Activated CD4-positive, alpha-beta T cell treated with anti-CD3 and anti-CD28 coated beads for 48 hours (primary cell): ENCODE measurements around the gene SCFD2.
"Not testable (repeated sequence)": the region's sequence is repeated elsewhere in the genome, so short reads cannot be mapped to it uniquely, and the experiment has no call there.

Experiments
- DNase-seq: peaks from one replicate; pipeline ENCODE4 v3.0.0-alpha.2; 2020

The SCFD2 gene

DNA sequence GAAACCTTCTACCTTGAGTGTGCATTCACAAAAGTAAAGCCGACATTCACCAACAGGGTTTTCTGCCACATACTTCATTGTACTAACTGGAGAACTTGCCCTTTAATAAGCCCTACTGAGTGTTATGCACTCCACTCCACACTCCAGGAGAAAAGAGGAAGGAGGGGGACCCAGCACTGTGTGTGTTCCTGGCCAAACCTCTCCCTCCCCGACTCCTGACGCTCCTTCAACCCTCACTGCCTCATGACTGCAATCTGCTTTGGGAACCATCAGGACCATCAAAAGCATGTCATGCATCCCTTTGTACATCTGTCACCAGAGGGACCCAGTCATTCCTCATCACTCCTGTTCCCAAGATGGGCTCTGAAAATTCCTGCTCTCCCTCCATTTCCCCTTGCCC is 360.1 kb downstream of the SCFD2 start:
- DNase-seq, result no peak

DNA sequence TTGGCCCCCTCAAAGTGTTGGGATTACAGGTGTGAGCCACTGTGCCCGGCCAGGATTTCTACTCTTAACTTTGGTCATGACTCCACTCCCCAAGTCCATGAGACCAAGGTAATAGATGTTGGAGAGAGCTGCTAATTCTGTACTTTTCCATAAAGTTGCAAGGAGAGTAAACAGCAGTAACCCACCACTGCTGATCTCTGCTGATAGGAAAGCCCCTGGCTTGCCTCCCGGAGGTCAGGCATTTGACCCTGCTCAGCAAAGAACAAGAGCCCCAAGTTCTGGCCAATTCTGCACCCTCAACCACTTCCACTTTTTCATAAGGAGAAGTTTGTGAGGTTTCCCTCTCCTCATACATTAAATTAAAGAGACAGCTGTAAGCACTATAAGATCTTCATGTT is 360.7 kb downstream of the SCFD2 start:
- DNase-seq, result no peak

DNA sequence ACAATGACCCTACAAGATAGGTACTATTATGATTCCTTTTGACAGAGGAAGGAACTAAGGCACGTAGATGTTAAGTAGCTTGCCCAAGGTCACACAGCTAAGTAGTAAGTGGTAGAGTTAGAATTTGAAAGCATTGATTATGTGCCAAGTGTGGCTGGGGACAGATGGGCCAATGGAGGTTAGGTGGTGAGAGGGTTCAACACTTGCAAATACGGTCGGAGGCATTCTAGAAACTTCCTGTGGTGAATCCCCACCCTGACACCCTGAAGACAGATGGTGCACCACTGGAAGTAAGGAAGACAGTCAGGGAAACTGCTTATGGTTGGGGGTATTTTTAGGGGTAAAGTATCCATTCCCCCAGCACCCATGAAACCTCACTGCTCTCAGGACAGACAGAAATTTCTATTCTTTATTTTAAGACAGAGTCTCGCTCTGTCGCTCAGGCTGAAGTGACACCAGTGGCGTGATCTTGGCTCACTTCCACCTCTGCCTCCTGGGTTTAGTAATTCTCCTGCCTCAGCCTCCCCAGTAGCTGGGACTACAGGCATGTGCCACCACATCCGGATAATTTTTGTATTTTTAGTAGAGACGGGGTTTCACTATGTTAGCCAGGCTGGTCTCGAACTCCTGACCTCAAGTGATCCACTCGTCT is 361.2 kb downstream of the SCFD2 start:
- DNase-seq, result no peak

DNA sequence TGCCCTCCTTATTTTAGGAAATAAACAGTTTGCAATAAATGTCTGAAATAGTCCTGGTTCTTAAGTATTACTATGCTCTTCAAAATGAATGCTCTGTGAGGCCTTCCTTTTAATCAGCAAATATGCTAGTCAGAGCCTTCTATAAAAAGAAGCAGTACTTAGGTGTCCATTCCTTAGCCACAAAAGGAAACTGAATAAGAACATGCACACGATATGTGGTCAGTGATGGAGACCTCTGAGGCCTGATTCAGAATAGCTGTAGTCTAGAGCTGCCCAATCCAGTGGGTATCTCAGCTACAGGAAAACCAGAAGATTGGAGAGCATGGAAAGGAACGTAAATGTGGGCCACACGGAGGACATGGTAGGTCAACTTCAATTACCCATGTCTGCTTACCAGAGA is 361.9 kb downstream of the SCFD2 start:
- no peak for DNase-seq

DNA sequence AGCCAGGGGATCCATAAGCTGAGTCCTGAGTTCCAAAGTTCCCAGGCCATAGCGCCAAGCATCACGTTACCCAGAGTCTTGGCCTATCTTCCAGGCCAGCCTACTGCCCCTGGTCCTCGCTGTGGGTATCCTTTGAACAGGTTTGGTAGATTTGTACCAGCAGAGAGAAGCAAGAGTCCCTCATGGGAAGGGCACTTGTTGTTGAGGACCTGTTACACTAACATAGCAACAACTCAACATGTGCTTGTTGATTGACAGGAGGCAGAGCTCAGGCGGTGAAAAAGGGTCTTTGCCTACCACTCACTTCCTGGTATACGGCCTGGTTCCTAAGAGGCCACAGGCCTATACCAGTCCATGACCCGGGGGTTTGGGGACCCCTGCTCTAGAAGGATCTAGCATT is 365.3 kb downstream of the SCFD2 start:
- no peak for DNase-seq

DNA sequence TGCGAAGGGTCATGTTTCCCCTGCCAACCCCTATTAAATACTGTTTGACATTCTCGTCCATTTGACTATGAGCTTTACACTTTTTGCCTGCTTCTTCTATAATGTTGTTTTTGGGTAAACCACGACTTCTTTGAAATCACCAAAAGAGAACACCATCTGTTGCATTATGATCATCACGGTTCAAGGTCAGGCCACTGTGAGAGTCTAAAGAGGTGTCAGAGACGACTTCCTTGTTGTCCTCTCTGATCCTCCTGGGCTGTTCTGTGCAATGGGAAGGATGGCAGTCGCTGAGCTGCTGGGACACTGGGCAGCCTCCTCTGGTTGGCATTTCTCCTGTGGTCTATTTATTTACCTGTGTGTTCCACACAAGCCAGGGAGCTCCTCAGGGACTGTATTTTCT is 366.2 kb downstream of the SCFD2 start:
- no peak for DNase-seq

DNA sequence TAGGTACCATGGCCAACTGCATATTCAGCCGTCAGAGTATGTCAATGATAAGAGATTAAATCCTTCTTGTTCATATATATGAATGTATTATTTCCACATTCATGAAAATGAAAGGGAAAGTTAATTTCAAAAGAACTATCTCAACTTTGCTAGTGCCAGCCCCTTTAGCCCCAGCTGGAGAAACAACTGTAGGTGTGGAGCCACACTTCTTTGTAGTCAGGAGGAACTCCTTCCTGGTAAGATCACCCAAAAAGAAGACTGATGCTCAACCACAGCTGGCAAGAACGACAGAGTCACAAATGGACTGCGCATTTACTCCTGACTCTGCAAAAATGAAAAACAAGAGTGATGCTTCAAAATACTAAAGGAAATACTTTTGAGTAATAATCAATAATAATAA is 367.4 kb downstream of the SCFD2 start:
- no peak for DNase-seq

GRCh38 chr4:52997132-52997416 is 368.8 kb downstream of the SCFD2 start:
- DNase-seq, result no peak

DNA sequence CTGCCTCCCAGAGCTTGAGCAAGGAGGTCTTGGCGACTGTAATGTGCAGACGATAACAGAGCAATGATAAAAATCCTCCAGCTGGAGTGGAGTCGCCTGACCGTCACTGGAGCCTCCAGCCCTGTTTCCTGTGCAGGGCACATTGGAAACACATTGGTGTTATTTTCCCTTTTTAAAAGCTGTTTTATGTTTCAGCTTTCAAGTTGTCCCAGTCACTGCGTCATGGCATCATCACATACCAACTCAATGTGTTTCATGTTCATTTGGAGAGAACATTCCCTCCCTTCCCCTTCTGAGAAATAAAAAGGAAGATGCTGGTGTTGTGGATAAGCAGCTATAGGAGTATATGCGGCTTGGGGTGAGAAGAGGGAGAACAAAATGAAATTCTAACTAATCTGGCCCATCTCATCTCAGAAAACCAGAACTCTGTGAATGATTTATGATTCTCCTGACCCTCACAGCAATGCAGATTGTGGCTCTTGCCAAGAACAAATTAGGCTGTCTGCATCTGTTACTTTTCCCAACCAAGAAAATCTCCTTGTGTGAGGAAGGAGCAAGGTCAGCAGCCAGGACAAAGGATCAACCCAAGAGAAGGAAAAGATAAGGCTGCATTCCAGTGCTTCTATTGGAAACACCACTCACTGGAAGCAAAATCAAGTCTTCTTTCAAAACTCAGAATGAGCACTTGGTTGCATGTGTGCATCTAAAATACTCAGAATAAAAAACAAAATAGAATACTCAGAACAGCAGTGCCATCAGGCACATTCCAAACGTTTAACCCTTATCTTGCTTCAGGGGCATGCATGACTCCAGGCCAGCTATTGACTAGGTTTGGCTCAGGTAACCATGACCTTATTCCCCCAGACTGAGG is 369.4 kb downstream of the SCFD2 start:
- no peak for DNase-seq

GRCh38 chr4:52995360-52996030 is 370.4 kb downstream of the SCFD2 start:
- DNase-seq, result no peak

- DNase-seq, result no peak
Measured at GRCh38 chr4:52994567-52994966, 371.3 kb downstream of the SCFD2 start.

DNA sequence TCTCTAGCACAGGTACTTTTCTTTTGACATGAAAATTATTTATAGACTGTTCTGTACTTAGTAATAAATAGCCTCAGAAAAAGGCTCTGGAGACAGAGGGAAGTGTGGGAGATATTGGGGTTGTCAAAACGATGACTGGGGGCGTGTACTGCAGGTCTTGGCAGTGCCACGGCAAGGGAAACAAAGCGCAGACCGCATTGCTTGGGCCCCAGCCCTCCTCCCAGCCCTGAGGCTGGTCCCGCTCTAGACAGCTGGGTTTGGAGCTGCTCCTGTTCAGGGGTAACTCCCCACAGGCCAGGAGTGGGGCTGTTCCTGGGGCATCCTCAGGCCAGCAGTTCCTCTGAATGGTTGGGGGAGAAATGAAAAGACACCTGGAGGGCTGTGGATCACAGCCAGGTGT is 372.1 kb downstream of the SCFD2 start:
- no peak for DNase-seq

GRCh38 chr4:52992551-52992950 is 373.3 kb downstream of the SCFD2 start:
- not testable (repeated sequence) for DNase-seq

GRCh38 chr4:52991472-52991871 is 374.4 kb downstream of the SCFD2 start:
- DNase-seq, result no peak

DNA sequence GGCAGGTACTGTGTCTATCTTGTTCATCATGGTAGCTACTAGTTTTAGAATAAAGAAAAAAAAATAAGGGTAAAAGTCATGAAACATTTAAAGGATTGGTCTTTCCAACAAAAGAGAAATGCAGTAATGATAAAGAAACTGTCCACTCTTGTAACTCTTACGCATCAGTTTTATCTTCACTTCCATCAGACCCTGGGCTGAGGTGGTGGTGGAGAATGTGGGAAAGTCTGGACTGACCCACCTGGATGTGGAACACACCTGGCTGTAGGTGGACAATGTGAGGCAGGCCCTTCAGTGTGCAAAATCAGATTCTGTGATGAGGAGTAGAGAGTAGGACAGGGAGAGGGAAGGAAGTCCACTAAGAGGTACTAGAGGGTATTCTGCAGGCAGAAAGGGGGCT is 375.2 kb downstream of the SCFD2 start:
- no peak for DNase-seq

DNA sequence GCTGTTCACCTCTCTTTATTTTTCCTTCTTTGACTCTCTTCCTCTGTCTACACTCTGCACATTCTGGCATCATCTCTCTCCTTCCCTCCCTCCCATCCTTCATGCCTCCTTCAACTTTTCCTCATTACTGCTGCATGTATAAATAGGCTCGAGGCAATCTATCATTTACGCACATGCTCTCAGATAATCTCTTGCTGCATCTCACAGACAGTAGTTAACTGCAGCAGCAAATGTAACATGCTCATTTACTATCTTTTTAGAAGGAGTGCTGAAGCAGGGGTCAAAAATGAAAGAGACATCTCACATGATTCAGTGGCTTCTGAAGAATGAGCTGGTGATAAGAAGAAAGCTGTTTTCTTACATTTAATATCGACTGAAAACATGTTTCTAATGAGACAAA is 376.0 kb downstream of the SCFD2 start:
- no peak for DNase-seq

- DNase-seq, result no peak
Measured at GRCh38 chr4:52987392-52988056, 378.3 kb downstream of the SCFD2 start.

DNA sequence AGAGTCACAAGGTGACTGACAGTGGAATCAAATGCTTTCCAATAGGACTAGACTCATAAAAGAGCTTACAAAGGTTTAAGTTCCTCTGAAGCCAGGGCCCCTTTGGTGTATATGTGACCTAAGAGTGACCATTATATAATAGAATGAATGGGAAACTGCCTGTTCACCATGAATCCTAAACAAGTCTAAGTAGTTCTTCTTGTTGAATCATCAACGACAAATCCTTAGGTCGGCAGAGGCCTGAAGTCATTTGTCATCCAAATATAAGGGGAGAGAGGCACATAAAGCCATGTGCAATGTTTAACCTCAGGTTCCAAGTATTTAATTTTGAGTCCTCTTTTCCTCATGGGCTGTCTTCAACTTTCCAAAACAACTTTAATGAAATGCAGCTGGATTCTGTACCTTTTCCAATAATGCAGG is 381.4 kb downstream of the SCFD2 start:
- no peak for DNase-seq

DNA sequence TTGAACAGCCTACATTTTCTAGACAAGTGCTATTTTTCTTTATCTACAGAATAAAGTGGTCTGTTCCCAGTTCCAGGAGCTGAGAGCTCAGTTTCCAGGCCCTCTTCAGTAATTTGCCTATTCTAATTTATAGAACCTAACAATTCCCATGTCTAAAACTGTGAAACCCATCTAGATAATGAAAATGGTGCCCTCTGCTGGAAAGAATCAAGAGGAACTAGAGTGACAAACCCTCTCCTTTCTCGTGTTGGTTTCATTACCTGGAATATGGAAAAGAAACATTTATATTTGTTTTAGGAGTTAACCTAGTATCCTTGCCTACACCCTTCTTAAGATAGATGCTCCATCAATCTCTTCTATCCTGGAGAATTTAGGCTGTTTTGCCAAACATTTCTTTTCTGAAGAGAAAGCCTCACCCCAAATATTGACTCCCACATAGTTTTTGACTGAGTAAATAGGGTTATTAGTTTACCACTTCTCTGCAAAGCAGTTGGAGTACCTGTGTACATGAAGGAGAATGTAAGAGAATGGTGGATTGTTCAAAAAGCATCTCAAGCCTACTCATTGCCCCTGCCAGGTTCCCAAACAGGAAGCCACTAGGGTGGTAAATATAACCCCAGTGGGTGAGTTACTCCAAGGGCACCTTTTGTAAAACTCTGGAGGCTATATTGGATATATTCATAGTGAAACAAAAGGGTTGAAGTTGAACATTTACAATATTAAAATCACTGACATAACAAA is 382.1 kb downstream of the SCFD2 start:
- no peak for DNase-seq

DNA sequence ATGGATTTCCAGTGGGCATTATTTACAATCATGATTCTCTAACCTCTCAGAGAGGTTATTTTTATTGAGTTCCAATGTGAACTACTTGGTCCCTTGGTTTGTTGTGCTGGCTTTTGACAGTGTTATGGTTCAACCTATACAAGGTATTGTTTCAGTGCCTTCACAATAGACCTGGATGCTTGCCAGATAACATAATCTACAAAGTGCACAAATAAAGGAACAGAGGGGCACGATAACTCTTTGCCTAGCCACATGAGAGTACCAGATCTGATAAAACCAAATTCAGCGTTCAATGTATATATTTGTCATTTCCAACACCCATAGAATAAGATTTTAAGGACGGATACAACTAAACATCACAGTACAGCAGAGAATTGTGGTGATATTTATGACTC is 382.9 kb downstream of the SCFD2 start:
- no peak for DNase-seq

DNA sequence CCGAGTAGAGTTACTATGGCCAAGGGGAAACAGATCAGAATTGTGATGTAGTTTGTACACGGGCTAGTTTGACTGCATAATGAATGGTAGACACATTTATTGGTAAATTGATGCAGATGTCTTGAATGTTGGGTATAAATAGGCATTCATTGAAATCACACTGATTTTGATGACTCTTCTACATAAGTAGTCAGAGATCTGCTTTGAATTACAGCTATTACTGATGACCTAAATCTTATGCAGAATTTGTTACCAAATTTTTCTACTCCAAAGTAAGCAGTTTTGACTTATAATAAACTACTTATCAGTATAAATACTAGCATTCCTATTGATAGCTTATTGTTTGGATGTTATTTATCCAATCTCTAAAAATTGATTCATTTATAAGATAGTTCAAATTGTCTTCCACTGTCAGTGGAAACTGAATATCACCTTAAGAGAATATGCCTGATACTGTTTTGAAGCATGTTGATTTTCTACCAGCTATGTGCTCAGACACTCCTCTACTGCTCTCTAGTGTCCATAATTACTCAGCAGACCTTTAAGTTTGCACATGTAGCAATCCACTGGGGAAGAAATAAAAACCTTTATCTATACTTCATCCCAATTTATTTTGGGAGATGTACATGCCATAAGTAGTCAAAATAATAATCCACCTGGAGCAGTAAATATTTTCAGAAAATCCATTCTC is 383.5 kb downstream of the SCFD2 start:
- no peak for DNase-seq
